OCI-LY7 (cell line): ENCODE results near the gene TBC1D2B. TPM values are rescaled to one million over a fixed set of nuclear protein-coding genes. Genes with fewer than 3 reads are reported as not detected.

Experiments used
- BruUV-seq: library from RNA; stranded (reverse); fragments of 400-500 nt; replicated peaks from 2 replicates; lab custom pipeline; 2021; lab: Mats Ljungman, UMichigan
- CTCF ChIA-PET: fragments of 300-600 bp; sonication (Branson Sonifier 250); formaldehyde crosslinking; loops from one replicate; lab custom pipeline; 2022; ENCODE audit warnings: antibody characterized with exemption; ENCODE audit not compliant: unreplicated experiment; lab: Charles Lee
- POLR2A ChIA-PET: fragments of 300-600 bp; sonication (Branson Sonifier 250); formaldehyde crosslinking; loops from one replicate; lab custom pipeline; 2022; ENCODE audit warnings: antibody characterized with exemption; lab: Charles Lee
- DNase-seq: peaks from one replicate; pipeline ENCODE4 v3.0.0-alpha.2; 2015; ENCODE audit warnings: low spot score
- H2AFZ ChIP-seq: fragments of 200-600 bp; sonication (generic), shearing (Covaris generic); 2 replicates; pipeline ENCODE4 v1.6.1; 2014; ENCODE audit warnings: mild to moderate bottlenecking, antibody characterized with exemption, low read length, moderate library complexity
- H3K27ac ChIP-seq: fragments of 200-600 bp; sonication (generic); 2 replicates; pipeline ENCODE4 v1.5.1; 2014; ENCODE audit warnings: mixed run types, low read depth, mild to moderate bottlenecking, moderate library complexity, low read length, inconsistent platforms; ENCODE audit not compliant: poor library complexity, severe bottlenecking
- H3K36me3 ChIP-seq: fragments of 200-600 bp; sonication (generic); 2 replicates; pipeline ENCODE4 v1.6.1; 2014; ENCODE audit warnings: mild to moderate bottlenecking, antibody characterized with exemption, low read length, moderate library complexity, mixed read lengths; ENCODE audit not compliant: insufficient read depth
- H3K4me1 ChIP-seq: fragments of 200-600 bp; sonication (generic); 2 replicates; pipeline ENCODE4 v1.5.1; 2014; ENCODE audit warnings: mild to moderate bottlenecking, low read length; ENCODE audit not compliant: insufficient read depth, poor library complexity, severe bottlenecking
- H3K4me2 ChIP-seq: fragments of 200-600 bp; sonication (generic); 2 replicates; pipeline ENCODE4 v1.6.1; 2014; ENCODE audit warnings: mild to moderate bottlenecking, low read length
- H3K4me3 ChIP-seq: fragments of 200-600 bp; sonication (generic); 2 replicates; pipeline ENCODE4 v1.5.1; 2014; ENCODE audit warnings: mild to moderate bottlenecking, low read depth, low read length; ENCODE audit not compliant: poor library complexity, severe bottlenecking
- H3K79me2 ChIP-seq: fragments of 200-600 bp; sonication (generic); 2 replicates; pipeline ENCODE4 v1.6.1; 2016; ENCODE audit warnings: low read depth, mild to moderate bottlenecking, low read length, moderate library complexity, mixed read lengths; ENCODE audit not compliant: insufficient read depth
- H3K9me2 ChIP-seq: fragments of 200-600 bp; sonication (generic); 2 replicates; pipeline ENCODE4 v1.6.1; 2016; ENCODE audit warnings: mild to moderate bottlenecking, low read length, mixed read lengths; ENCODE audit not compliant: insufficient read depth
- H3K9me3 ChIP-seq: fragments of 200-600 bp; sonication (generic); 2 replicates; pipeline ENCODE4 v1.6.1; 2014; ENCODE audit warnings: mild to moderate bottlenecking, mixed run types, low read length, mixed read lengths
- H4K20me1 ChIP-seq: fragments of 200-600 bp; sonication (generic); 2 replicates; pipeline ENCODE4 v1.6.1; 2014; ENCODE audit warnings: mild to moderate bottlenecking, antibody characterized with exemption, low read length, moderate library complexity, mixed read lengths; ENCODE audit not compliant: insufficient read depth
- CTCF ChIP-seq: fragments of 200-600 bp; sonication (generic); conservative IDR thresholded peaks from 2 replicates; pipeline ENCODE4 v1.5.1; 2014; ENCODE audit warnings: mild to moderate bottlenecking, antibody characterized with exemption, low read length, moderate library complexity, mixed read lengths
- EZH2phosphoT487 ChIP-seq: fragments of 200-600 bp; sonication (generic); IDR thresholded peaks from 2 replicates; pipeline ENCODE4 v1.6.1; 2018; ENCODE audit warnings: low read depth, borderline replicate concordance, mild to moderate bottlenecking, mixed run types, antibody characterized with exemption, low read length, moderate library complexity, mixed read lengths
- intact Hi-C: fragments of 100-400 bp; cut with micrococcal nuclease; formaldehyde crosslinking; loops from one replicate; pipeline ENCODE4 v1.10.0; 2022; ENCODE audit not compliant: unreplicated experiment
- total RNA-seq, 2 experiments: library from RNA; depleted of rRNA in 1 of 2; stranded (reverse); fragments of >200 nt in 1 of 2; shearing (Covaris generic) in 1 of 2; gene quantifications; 2 replicates each; pipeline ENCODE4 v1.2.3, GENCODE V29; 2014 to 2022

The TBC1D2B gene
- total RNA-seq, 2 experiments from 2014 or later = 30.9 to 41.5 TPM

- no peak for DNase-seq
- Histone ChIP-seq H3K4me2 (peak overlapping the region; percentile 75), H3K27ac (peak overlapping the region; percentile 81), H3K36me3 (peaks cover 28% of the 10 kb centered on the region; the same call in 1 of the 2 replicates), H4K20me1 (no peaks in the 10 kb centered on the region), H3K4me1 (peaks cover 95% of the 10 kb centered on the region), H3K9me3 (no peaks in the 10 kb centered on the region), H3K4me3 (peak overlapping the region; percentile 45), H3K79me2 (peaks cover 72% of the 10 kb centered on the region), H2AFZ (no peak overlapping the region), H3K9me2 (no peaks in the 10 kb centered on the region)
- intact Hi-C loops = no loop called here
- ChIA-PET POLR2A (interaction anchor here (0.7 to 5.6 kb wide), 5 partner anchors 8 to 499 kb away, joined by 3 to 53 read pairs (median 4); no protein-coding TSS in a partner anchor), CTCF (interaction anchor here (0.7 to 1.0 kb wide), 2 partner anchors 9 to 22 kb away, joined by 3 read pairs; partner anchors contain the start of gene TBC1D2B)
- BruUV-seq = no TSS peak
- TF ChIP-seq CTCF (no peak), EZH2phosphoT487 (no peak)
These were observed 21.4 kb downstream of the TBC1D2B start for GRCh38 chr15:78055919-78056713.

- POLR2A ChIA-PET = interaction anchor here (1.1 to 1.6 kb wide), 2 partner anchors 8 to 15 kb away, joined by 4 to 5 read pairs; no protein-coding TSS in a partner anchor
- BruUV-seq = no TSS peak
These were observed 22.5 kb downstream of the TBC1D2B start for GRCh38 chr15:78054966-78055365.

More at GRCh38 chr15:78054966-78055365, 22.5 kb downstream of the TBC1D2B start:
- no peak overlapping the region for H3K4me2 ChIP-seq
- CTCF ChIA-PET = no interaction called here
- H3K4me1 ChIP-seq = peaks cover 100% of the 10 kb centered on the region
- DNase-seq = no peak
- peaks cover 40% of the 10 kb centered on the region; the same call in 1 of the 2 replicates for H3K36me3 ChIP-seq
- peaks cover 71% of the 10 kb centered on the region; the same call in 1 of the 2 replicates for H3K79me2 ChIP-seq
- H3K4me3 ChIP-seq = no peak overlapping the region
- H4K20me1 ChIP-seq = no peaks in the 10 kb centered on the region
- intact Hi-C loops = no loop called here
- H2AFZ ChIP-seq = no peak overlapping the region
- peak overlapping the region; percentile 81 for H3K27ac ChIP-seq
- TF ChIP-seq EZH2phosphoT487 = no peak
- TF ChIP-seq CTCF = no peak
- H3K9me3 ChIP-seq = no peaks in the 10 kb centered on the region
- no peaks in the 10 kb centered on the region for H3K9me2 ChIP-seq
